H1 (cell line): ENCODE results near the gene RBM5. TPM values are rescaled to one million over a fixed set of nuclear protein-coding genes. Genes with fewer than 3 reads are reported as not detected.

Experiments used
- CHD7 ChIP-seq: fragments of 300-600 bp; sonication (generic); IDR thresholded peaks from 2 replicates; pipeline ENCODE4 v1.7.1; 2012; ENCODE audit warnings: low read length, moderate library complexity, mild to moderate bottlenecking, inconsistent platforms; ENCODE audit not compliant: insufficient replicate concordance
- EZH2 ChIP-seq: fragments of 200-600 bp; sonication (generic); IDR thresholded peaks from 2 replicates; pipeline ENCODE4 v1.7.1; 2012; ENCODE audit warnings: low read depth, mild to moderate bottlenecking, moderate library complexity, low read length, inconsistent platforms; ENCODE audit not compliant: severe bottlenecking
- HDAC6 ChIP-seq: IDR thresholded peaks from one replicate; pipeline ENCODE4 v1.7.1; 2012; ENCODE audit warnings: low read depth, mild to moderate bottlenecking, inconsistent platforms, low read length, moderate library complexity
- KDM5A ChIP-seq: fragments of 200-600 bp; IDR thresholded peaks from 2 replicates; pipeline ENCODE4 v1.7.1; 2012; ENCODE audit warnings: mild to moderate bottlenecking, low read length, inconsistent platforms, mixed read lengths
- NRF1 ChIP-seq: IDR thresholded peaks from 2 replicates; pipeline ENCODE4 v1.6.1; 2011; ENCODE audit warnings: mild to moderate bottlenecking, low read depth, low read length, improper control_type of control experiment
- RNF2 ChIP-seq: fragments of 200-900, 300-1000 bp; sonication (generic); IDR thresholded peaks from 2 replicates; pipeline ENCODE4 v1.7.1; 2016; ENCODE audit warnings: borderline replicate concordance, low read depth, mild to moderate bottlenecking, antibody characterized with exemption, low read length; ENCODE audit not compliant: poor library complexity, severe bottlenecking; ENCODE audit errors: missing control alignments
- TEAD4 ChIP-seq: IDR thresholded peaks from 2 replicates; pipeline ENCODE4 v1.6.1; 2012; ENCODE audit warnings: low read depth, low read length, inconsistent platforms, mixed read lengths
- USF2 ChIP-seq: IDR thresholded peaks from 2 replicates; pipeline ENCODE4 v1.6.1; 2011; ENCODE audit warnings: low read length, improper control_type of control experiment
- polyA plus RNA-seq, 7 experiments: library from polyadenylated mRNA; depleted of rRNA in 3 of 7; stranded (reverse) in 5 of 7; unstranded in 2 of 7; fragments of >200 nt in 5 of 7; fragments of 200-250 nt in 2 of 7; gene quantifications; 1 replicate in 5 of 7; 2 replicates in 1 of 7; 4 replicates in 1 of 7; pipeline versions ENCODE4 v1.2.1 to v1.2.3, GENCODE V29; 2011 to 2013; ENCODE audit warnings: missing spikeins in 2 of 7, mixed read lengths in 2 of 7
- total RNA-seq: library from RNA; stranded (reverse); fragmentation: NEBNext Ultra II Directional; extraction: Animal tissue kit (Norgen Biotek cat#: 25700); gene quantifications from 2 replicates; pipeline ENCODE4 v1.2.1, GENCODE V29; 2021

The RBM5 gene
- total and polyA plus RNA-seq, 2 of the 8 experiments (the other 6 are each of a cell fraction or from before 2014, with no cell fraction given) = 82.7 to 144 TPM

GRCh38 chr3:50089609-50089945, 858 bp downstream of the RBM5 start (continued):
- TF ChIP-seq CHD7 (no peak), TEAD4 (no peak), KDM5A (no peak), RNF2 (no peak), USF2 (no peak), HDAC6 (no peak), EZH2 (no peak), NRF1 (no peak)
